Natural killer cell (primary cell): ENCODE results near the gene RBPMS2. TPM values are rescaled to one million over a fixed set of nuclear protein-coding genes. Genes with fewer than 3 reads are reported as not detected.

Experiments used
- ATAC-seq, 3 donors: fragments of 150-1000 bp in 2 of 3; fragments of 200-7000 bp in 1 of 3; cut with Tn5 transposase; 1 replicate in 1 of 3; 2 replicates in 2 of 3; pipeline ENCODE4 v1.10.0; 2021; ENCODE audit warnings: mild to moderate bottlenecking in 2 of 3, moderate library complexity in 2 of 3
- DNase-seq, 2 donors: peaks; one replicate each; pipeline versions ENCODE4 v3.0.0 to v3.0.0-alpha.2; 2013 to 2021; ENCODE audit warnings: mixed read lengths in 1 of 2
- H3K27ac ChIP-seq: one replicate; pipeline ENCODE4 v1.5.1; 2013; ENCODE audit warnings: mild to moderate bottlenecking, low read length
- H3K27me3 ChIP-seq: one replicate; pipeline ENCODE4 v1.6.1; 2013; ENCODE audit warnings: low read length; ENCODE audit not compliant: control insufficient read depth, insufficient read depth
- H3K36me3 ChIP-seq: one replicate; pipeline ENCODE4 v1.6.1; 2013; ENCODE audit warnings: low read length; ENCODE audit not compliant: control insufficient read depth, insufficient read depth
- H3K4me1 ChIP-seq: one replicate; pipeline ENCODE4 v1.6.1; 2013; ENCODE audit warnings: low read length; ENCODE audit not compliant: control insufficient read depth, insufficient read depth
- H3K4me3 ChIP-seq: one replicate; pipeline ENCODE4 v1.5.1; 2013; ENCODE audit warnings: low read length
- H3K9me3 ChIP-seq: one replicate; pipeline ENCODE4 v1.6.1; 2013; ENCODE audit warnings: low read length; ENCODE audit not compliant: control insufficient read depth, insufficient read depth
- H3K27ac Mint-ChIP-seq, 2 donors: one replicate each; pipeline ENCODE4 v1.8.0; 2022; ENCODE audit warnings: mild to moderate bottlenecking in 2 of 2, mixed read lengths in 2 of 2, moderate library complexity in 1 of 2
- H3K27me3 Mint-ChIP-seq, 2 donors: one replicate each; pipeline ENCODE4 v1.8.0; 2022; ENCODE audit warnings: low read depth in 2 of 2, mixed read lengths in 2 of 2
- H3K36me3 Mint-ChIP-seq: one replicate; pipeline ENCODE4 v1.8.0; 2022; ENCODE audit warnings: mixed read lengths
- H3K4me1 Mint-ChIP-seq, 2 donors: one replicate each; pipeline ENCODE4 v1.8.0; 2022; ENCODE audit warnings: mixed read lengths in 2 of 2
- H3K4me3 Mint-ChIP-seq: one replicate; pipeline ENCODE4 v1.8.0; 2022; ENCODE audit warnings: mild to moderate bottlenecking, moderate library complexity, mixed read lengths
- H3K9me3 Mint-ChIP-seq, 2 donors: one replicate each; pipeline ENCODE4 v1.8.0; 2022; ENCODE audit warnings: mixed read lengths in 2 of 2
- WGBS: methylation state at CpG from one replicate; pipeline ENCODE4 v1.1.7; 2013; ENCODE audit warnings: missing lambda C conversion rate; ENCODE audit not compliant: insufficient coverage; 5-methylcytosine and 5-hydroxymethylcytosine counted together
- intact Hi-C: fragments of 100-400 bp; cut with micrococcal nuclease; formaldehyde crosslinking; loops from one replicate; pipeline ENCODE4 v1.14.2; 2022
- total RNA-seq, 4 donors: library from RNA; stranded (reverse); fragments of 120-200 nt in 1 of 4; gene quantifications; one replicate each; pipeline versions ENCODE4 v1.2.3 to v1.2.4, GENCODE V29; 2013 to 2022
- TF ChIP-seq, protein P1 (sequence below): fragments of 200-600 bp; IDR thresholded peaks from one replicate; pipeline ENCODE4 v1.8.0; 2022; ENCODE audit warnings: antibody characterized with exemption

Gene RBPMS2
- total RNA-seq, 3 donors from 2014 or later (not counting 1 experiment from before 2014, with no cell fraction given) = 7.2 to 25.8 (median 14.7) TPM

DNA sequence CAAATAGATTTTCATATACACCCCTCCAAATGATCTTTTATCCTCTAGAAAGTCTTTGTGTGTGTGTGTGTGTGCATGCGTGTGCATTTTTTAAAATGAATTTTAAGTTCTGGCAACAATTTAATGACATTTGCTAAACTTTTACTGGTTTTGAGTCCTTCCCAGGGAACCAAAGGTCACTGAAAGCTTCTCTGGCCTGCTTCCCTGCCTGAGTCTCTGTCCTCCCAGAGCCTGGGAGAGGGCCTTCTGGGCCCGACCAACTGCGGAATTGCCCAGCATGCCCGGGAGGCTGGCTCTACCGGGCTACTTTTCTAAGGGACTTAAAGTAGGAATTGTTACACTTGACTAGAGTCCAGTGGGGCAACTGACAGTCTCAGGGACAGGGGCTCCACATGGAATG lies 7.4 kb upstream of the RBPMS2 start:
- H3K9me3 ChIP-seq = no peaks in the 10 kb centered on the region
- peaks cover 18% of the 10 kb centered on the region for H3K4me1 ChIP-seq
- peak overlapping the region; percentile 75 for H3K4me3 Mint-ChIP-seq
- WGBS = 97% methylated on average over 5 of the region's 5 CpGs
- H3K27ac Mint-ChIP-seq = peak overlapping the region; percentile 78 to 84
- no peak overlapping the region for H3K4me3 ChIP-seq
- no peaks in the 10 kb centered on the region for H3K36me3 Mint-ChIP-seq
- TF ChIP-seq, protein P1, sequence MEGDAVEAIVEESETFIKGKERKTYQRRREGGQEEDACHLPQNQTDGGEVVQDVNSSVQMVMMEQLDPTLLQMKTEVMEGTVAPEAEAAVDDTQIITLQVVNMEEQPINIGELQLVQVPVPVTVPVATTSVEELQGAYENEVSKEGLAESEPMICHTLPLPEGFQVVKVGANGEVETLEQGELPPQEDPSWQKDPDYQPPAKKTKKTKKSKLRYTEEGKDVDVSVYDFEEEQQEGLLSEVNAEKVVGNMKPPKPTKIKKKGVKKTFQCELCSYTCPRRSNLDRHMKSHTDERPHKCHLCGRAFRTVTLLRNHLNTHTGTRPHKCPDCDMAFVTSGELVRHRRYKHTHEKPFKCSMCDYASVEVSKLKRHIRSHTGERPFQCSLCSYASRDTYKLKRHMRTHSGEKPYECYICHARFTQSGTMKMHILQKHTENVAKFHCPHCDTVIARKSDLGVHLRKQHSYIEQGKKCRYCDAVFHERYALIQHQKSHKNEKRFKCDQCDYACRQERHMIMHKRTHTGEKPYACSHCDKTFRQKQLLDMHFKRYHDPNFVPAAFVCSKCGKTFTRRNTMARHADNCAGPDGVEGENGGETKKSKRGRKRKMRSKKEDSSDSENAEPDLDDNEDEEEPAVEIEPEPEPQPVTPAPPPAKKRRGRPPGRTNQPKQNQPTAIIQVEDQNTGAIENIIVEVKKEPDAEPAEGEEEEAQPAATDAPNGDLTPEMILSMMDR = no peak
- peaks cover 29 to 46% of the 10 kb centered on the region in 2 donors for H3K4me1 Mint-ChIP-seq
- H3K27me3 Mint-ChIP-seq = peaks cover 0 to 2% of the 10 kb centered on the region in 2 donors
- H3K27me3 ChIP-seq = no peaks in the 10 kb centered on the region
- ATAC-seq (no peak), DNase-seq (no peak)
- H3K9me3 Mint-ChIP-seq = no peaks in the 10 kb centered on the region
- H3K36me3 ChIP-seq = no peaks in the 10 kb centered on the region
- intact Hi-C loops = no loop called here
- H3K27ac ChIP-seq = no peak overlapping the region

DNA sequence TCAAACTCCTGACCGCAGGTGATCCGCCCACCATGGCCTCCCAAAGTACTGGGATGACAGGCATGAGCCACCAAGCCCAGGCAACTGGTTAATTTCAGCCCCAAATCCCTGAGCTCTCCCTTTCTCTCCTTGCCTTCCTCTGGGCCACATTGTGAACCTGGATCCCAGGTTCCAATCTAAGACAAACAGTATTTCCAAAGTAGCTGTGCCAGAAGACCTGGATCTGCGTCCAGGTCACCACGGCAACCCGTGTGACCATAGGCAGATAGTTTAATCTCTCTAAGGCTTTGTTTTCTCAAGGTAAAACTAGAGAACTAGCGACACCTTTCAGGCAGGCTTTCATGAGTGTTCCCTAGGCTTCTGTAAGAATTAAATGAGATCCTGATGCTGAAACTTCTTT lies 5.9 kb upstream of the RBPMS2 start:
- H3K4me1 Mint-ChIP-seq = peaks cover 29 to 54% of the 10 kb centered on the region in 2 donors
- H3K27me3 Mint-ChIP-seq = peaks cover 0 to 10% of the 10 kb centered on the region in 2 donors
- H3K9me3 Mint-ChIP-seq = no peaks in the 10 kb centered on the region
- H3K27ac ChIP-seq = no peak overlapping the region
- no peak for DNase-seq
- no peaks in the 10 kb centered on the region for H3K9me3 ChIP-seq
- intact Hi-C loops = no loop called here
- H3K27me3 ChIP-seq = no peaks in the 10 kb centered on the region
- peak overlapping the region; percentile 78 to 84 for H3K27ac Mint-ChIP-seq
- H3K4me3 ChIP-seq = no peak overlapping the region
- H3K4me3 Mint-ChIP-seq = peak overlapping the region; percentile 25
- 95% methylated on average over 6 of the region's 6 CpGs for WGBS
- no peaks in the 10 kb centered on the region for H3K36me3 ChIP-seq
- peaks cover 19% of the 10 kb centered on the region for H3K4me1 ChIP-seq
- H3K36me3 Mint-ChIP-seq = no peaks in the 10 kb centered on the region
- no peak for ATAC-seq
- TF ChIP-seq, protein P1 = no peak

DNA sequence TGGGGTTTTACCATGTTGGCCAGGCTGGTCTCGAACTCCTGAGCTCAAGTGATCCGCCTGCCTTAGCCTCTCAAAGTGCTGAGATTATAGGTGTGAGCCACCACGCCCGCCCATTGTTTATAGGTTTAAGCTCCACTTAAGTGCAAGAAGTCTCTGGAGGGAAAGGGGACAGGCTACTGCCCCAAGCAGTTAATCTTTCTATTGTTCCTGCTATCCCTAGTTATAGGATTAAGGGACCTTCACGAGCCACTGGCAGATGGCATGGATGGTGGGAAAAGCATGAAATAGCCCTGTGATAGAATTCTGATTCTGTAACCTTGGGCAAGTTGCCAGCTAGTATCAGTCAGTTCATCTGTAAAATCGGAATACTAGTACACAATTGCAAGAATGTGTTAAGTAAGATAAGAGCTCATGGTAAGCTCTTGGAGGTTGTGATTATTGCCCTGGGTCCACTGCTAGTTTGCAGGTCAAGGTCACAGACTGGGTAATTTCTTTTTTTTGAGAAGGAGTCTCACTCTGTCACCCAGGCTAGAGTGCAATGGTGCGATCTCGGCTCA lies 5.3 kb upstream of the RBPMS2 start:
- no peak overlapping the region for H3K4me3 ChIP-seq
- H3K36me3 Mint-ChIP-seq = no peaks in the 10 kb centered on the region
- intact Hi-C loops = no loop called here
- peaks cover 29 to 59% of the 10 kb centered on the region in 2 donors for H3K4me1 Mint-ChIP-seq
- peaks cover 0 to 15% of the 10 kb centered on the region in 2 donors for H3K27me3 Mint-ChIP-seq
- DNase-seq = no peak
- no peaks in the 10 kb centered on the region for H3K27me3 ChIP-seq
- H3K36me3 ChIP-seq = no peaks in the 10 kb centered on the region
- no peaks in the 10 kb centered on the region for H3K9me3 ChIP-seq
- no peak for ATAC-seq
- H3K9me3 Mint-ChIP-seq = no peaks in the 10 kb centered on the region
- H3K4me1 ChIP-seq = peaks cover 25% of the 10 kb centered on the region
- WGBS = 89% methylated on average over 7 of the region's 8 CpGs
- H3K27ac ChIP-seq = no peak overlapping the region
- TF ChIP-seq, protein P1 = no peak
- peak overlapping the region in 1 of 2 donors; percentile 84 for H3K27ac Mint-ChIP-seq
- H3K4me3 Mint-ChIP-seq = no peak overlapping the region

GRCh38 chr15:64779630-64780029 lies 4.2 kb upstream of the RBPMS2 start:
- Mint-ChIP-seq H3K27me3 (peaks cover 0 to 15% of the 10 kb centered on the region in 2 donors), H3K4me1 (peaks cover 29 to 60% of the 10 kb centered on the region in 2 donors), H3K9me3 (no peaks in the 10 kb centered on the region), H3K4me3 (no peak overlapping the region), H3K36me3 (no peaks in the 10 kb centered on the region), H3K27ac (peak overlapping the region in 1 of 2 donors; percentile 42)
- H3K4me1 ChIP-seq = peaks cover 25% of the 10 kb centered on the region
- intact Hi-C loops = no loop called here
- ATAC-seq (no peak), DNase-seq (no peak)
- TF ChIP-seq, protein P1 = no peak
- H3K27me3 ChIP-seq = no peaks in the 10 kb centered on the region
- no peaks in the 10 kb centered on the region for H3K9me3 ChIP-seq
- H3K4me3 ChIP-seq = no peak overlapping the region
- WGBS = 100% methylated on average over 1 of the region's 1 CpG
- no peak overlapping the region for H3K27ac ChIP-seq
- no peaks in the 10 kb centered on the region for H3K36me3 ChIP-seq
